Tibial artery (tissue), 4 donors: ENCODE data around the gene RASL10A.

Experiments used
- DNase-seq, 2 donors: peaks; one replicate each; pipeline ENCODE4 v3.0.0-alpha.2; 2019
- H3K27ac ChIP-seq, 2 donors: fragments of 200-600 bp; sonication (generic) in 1 of 2; 1 replicate in 1 of 2; 2 replicates in 1 of 2; pipeline ENCODE4 v1.5.1; 2018 to 2019; ENCODE audit warnings: mild to moderate bottlenecking in 1 of 2
- H3K27me3 ChIP-seq, 2 donors: fragments of 200-600 bp; sonication (generic) in 1 of 2; one replicate each; pipeline versions ENCODE4 v1.5.1 to v1.6.0; 2016 to 2019
- H3K36me3 ChIP-seq, 3 donors: fragments of 200-600 bp; sonication (generic) in 2 of 3; one replicate each; pipeline ENCODE4 v1.5.1; 2016 to 2019; ENCODE audit warnings: mild to moderate bottlenecking in 2 of 3
- H3K4me1 ChIP-seq, 4 donors: fragments of 200-600 bp; sonication (generic) in 2 of 4; 1 replicate in 3 of 4; 2 replicates in 1 of 4; pipeline ENCODE4 v1.5.1; 2016 to 2019
- H3K4me3 ChIP-seq, 2 donors: fragments of 200-600 bp; sonication (generic) in 1 of 2; 1 replicate in 1 of 2; 2 replicates in 1 of 2; pipeline ENCODE4 v1.5.1; 2018 to 2019; ENCODE audit warnings: mild to moderate bottlenecking in 2 of 2
- H3K9me3 ChIP-seq, 3 donors: fragments of 200-600 bp; sonication (generic) in 1 of 3; one replicate each; pipeline ENCODE4 v1.5.1; 2016 to 2019
- intact Hi-C: fragments of 100-400 bp; cut with DNase I; formaldehyde crosslinking; loops from one replicate; pipeline ENCODE4 v1.15.0; 2023; ENCODE audit warnings: low total_unique reads
- TF ChIP-seq, protein P1 (sequence below), 2 experiments: fragments of 200-600 bp in 1 of 2; fragments of 450-650 bp in 1 of 2; IDR thresholded peaks; one replicate each; pipeline ENCODE4 v1.5.1; 2017 to 2019; ENCODE audit warnings: antibody characterized with exemption in 2 of 2, mild to moderate bottlenecking in 1 of 2, moderate library complexity in 1 of 2

Gene RASL10A

DNA sequence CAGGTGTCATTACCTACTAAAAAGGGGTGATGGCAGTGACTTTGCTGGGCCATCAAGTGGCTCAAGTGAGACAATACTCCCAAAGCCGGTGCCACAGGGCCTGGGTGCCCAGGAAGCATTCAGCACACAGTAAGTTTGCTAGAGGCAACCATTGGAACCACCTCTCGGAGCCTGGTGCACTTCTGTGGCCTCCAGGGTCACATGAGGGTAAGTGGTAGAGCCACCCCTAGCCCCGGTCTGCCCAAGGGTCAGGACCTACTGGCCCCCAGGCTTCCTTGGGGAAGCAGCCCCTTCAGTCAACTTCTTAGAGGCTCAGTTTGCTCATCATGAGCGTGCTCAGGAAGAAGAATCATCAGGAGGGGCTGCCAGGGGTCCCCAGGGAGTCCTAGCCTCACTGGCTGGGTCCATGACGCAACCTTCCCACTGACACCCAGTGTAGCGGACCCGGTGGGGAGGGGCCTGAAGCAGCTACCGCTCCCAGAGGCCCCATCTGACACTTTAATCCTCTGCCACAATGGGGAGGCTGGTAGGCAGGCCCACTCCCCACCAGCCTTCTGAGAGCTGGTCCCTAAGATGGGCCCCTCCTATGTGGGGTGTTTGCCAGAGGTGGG, 17.5 kb upstream of the RASL10A start:
- no peaks in the 10 kb centered on the region for H3K9me3 ChIP-seq
- H3K36me3 ChIP-seq, result peaks cover 23 to 96% (median 87%) of the 10 kb centered on the region in 3 donors
- TF ChIP-seq, protein P1, sequence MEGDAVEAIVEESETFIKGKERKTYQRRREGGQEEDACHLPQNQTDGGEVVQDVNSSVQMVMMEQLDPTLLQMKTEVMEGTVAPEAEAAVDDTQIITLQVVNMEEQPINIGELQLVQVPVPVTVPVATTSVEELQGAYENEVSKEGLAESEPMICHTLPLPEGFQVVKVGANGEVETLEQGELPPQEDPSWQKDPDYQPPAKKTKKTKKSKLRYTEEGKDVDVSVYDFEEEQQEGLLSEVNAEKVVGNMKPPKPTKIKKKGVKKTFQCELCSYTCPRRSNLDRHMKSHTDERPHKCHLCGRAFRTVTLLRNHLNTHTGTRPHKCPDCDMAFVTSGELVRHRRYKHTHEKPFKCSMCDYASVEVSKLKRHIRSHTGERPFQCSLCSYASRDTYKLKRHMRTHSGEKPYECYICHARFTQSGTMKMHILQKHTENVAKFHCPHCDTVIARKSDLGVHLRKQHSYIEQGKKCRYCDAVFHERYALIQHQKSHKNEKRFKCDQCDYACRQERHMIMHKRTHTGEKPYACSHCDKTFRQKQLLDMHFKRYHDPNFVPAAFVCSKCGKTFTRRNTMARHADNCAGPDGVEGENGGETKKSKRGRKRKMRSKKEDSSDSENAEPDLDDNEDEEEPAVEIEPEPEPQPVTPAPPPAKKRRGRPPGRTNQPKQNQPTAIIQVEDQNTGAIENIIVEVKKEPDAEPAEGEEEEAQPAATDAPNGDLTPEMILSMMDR (IDR thresholded peaks at IDR 0.05), result no peak
- H3K4me1 ChIP-seq, result peaks cover 0 to 10% (median 0%) of the 10 kb centered on the region in 4 donors
- H3K27ac ChIP-seq, result no peak overlapping the region
- H3K27me3 ChIP-seq, result no peaks in the 10 kb centered on the region
- no peak overlapping the region for H3K4me3 ChIP-seq
- DNase-seq, result no peak
- intact Hi-C loops, result no loop called here

DNA sequence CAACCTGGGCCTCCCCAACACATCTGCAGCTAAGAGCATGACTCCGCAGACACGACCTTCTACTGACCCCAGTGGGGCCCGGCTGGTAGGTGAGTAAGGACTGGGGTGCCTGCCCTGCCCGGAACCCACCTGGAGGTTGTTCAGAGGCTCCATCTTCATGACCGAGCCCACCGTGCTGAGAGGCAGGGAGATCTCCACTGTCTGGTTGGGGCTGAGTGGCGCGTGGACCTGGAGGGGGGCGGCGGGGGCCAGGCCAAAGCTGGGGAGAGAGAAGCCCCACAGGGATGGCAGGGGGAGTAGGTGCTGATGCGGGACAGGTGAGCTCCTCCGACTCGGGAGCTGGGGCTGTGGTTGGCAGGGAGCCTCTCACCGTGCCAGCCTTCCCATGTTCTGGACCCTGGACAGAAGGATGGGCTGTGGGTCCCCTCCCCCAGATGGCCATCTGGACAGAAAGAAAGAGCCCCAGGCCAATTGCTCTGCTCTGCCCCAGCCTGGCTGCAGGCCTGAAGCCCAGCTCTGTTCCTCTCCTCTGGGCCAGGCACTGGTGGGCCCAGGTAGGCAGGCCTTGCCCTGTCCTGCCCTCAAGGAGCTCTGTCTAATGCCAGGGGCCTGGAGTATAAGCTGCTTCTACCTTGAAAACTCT, 16.3 kb upstream of the RASL10A start:
- intact Hi-C loops, result no loop called here
- no peaks in the 10 kb centered on the region for H3K27me3 ChIP-seq
- no peaks in the 10 kb centered on the region for H3K9me3 ChIP-seq
- no peak for DNase-seq
- TF ChIP-seq, protein P1 (IDR thresholded peaks at IDR 0.05), result no peak
- H3K27ac ChIP-seq, result no peak overlapping the region
- H3K4me3 ChIP-seq, result no peak overlapping the region
- H3K4me1 ChIP-seq, result peaks cover 0 to 10% (median 0%) of the 10 kb centered on the region in 4 donors
- H3K36me3 ChIP-seq, result peaks cover 29 to 96% (median 83%) of the 10 kb centered on the region in 3 donors

DNA sequence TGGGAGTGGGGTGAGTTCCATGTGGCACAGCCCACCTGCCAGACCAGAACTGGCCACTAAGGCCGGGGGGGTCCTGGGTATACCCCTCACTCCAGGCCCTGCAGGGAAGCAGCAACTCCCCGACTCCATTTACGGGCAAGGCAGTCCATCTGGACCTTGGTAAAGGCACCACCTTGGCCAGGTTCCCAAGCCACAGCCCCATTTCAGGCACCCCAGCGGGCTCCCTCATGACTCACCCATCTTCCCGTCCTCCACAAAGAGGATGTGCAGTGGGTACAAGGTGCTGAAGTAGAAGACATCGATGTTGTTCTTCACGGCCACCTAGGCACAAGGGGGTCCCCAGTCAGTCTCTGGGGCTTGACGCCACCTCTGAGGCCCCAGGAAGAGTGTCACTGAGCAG, 15.7 kb upstream of the RASL10A start:
- Histone ChIP-seq H3K4me1 (peaks cover 0 to 10% (median 0%) of the 10 kb centered on the region in 4 donors), H3K36me3 (peaks cover 24 to 96% (median 83%) of the 10 kb centered on the region in 3 donors), H3K4me3 (no peak overlapping the region), H3K27me3 (no peaks in the 10 kb centered on the region), H3K27ac (no peak overlapping the region), H3K9me3 (no peaks in the 10 kb centered on the region)
- intact Hi-C loops, result no loop called here
- TF ChIP-seq, protein P1 (IDR thresholded peaks at IDR 0.05), result no peak
- DNase-seq, result no peak

DNA sequence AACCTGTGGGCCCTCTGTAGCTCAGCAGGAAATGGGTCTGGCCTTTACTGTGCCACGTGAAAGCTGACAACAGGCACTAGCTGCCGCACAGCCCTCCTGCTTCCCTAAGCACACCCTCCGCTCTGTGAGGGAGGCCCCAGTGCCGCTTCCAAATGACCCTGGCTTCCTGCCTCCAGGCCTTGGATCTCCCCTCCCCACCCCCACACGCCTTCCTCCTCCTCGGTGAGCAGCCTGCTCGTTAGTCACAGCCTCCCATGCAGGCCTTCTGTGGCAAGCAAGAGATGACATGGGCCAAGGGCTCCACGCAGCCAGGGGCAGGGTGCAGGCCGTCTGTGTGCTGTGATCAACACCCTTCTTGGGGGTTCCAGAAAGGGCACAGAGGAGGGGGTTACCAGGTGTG, 15.3 kb upstream of the RASL10A start:
- H3K36me3 ChIP-seq, result peaks cover 19 to 94% (median 80%) of the 10 kb centered on the region in 3 donors
- intact Hi-C loops, result no loop called here
- no peaks in the 10 kb centered on the region for H3K9me3 ChIP-seq
- peaks cover 0 to 10% (median 0%) of the 10 kb centered on the region in 4 donors for H3K4me1 ChIP-seq
- TF ChIP-seq, protein P1 (IDR thresholded peaks at IDR 0.05), result no peak
- no peak for DNase-seq
- H3K4me3 ChIP-seq, result no peak overlapping the region
- no peaks in the 10 kb centered on the region for H3K27me3 ChIP-seq
- no peak overlapping the region for H3K27ac ChIP-seq

DNA sequence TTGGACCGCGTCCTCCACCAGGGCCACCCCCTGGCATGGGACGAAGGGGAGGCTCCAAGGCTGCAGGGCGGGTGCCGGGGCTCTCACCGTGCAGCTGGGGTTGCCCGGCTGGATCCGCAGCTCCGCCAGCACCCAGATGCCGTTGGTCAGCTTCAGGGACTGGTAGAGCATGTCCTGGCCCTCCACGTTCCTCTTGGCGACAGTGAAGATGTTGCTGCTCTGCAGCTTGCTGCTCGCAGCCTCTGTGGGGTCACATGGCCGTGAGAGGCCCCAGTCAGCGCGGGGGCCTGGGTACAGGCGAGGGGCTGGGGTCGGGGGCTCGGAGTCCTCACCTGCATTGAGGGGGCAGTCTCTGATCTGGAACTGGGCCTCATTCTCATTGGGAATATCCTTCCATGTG, 14.8 kb upstream of the RASL10A start:
- no peak overlapping the region for H3K27ac ChIP-seq
- H3K36me3 ChIP-seq, result peaks cover 18 to 89% (median 75%) of the 10 kb centered on the region in 3 donors
- TF ChIP-seq, protein P1 (IDR thresholded peaks at IDR 0.05), result no peak
- no peaks in the 10 kb centered on the region for H3K27me3 ChIP-seq
- H3K4me3 ChIP-seq, result no peak overlapping the region
- no peak for DNase-seq
- H3K9me3 ChIP-seq, result no peaks in the 10 kb centered on the region
- intact Hi-C loops, result no loop called here
- peaks cover 0 to 8% (median 0%) of the 10 kb centered on the region in 4 donors for H3K4me1 ChIP-seq
